ENCODE results near the gene RPH3AL.

GRCh38 chr17:172401-172800 is 180.2 kb downstream of the RPH3AL start:
- no peak for TF ChIP-seq POLR2A (IDR thresholded peaks at IDR 0.05)
- no peak for TF ChIP-seq CTCF (IDR thresholded peaks at IDR 0.05 in 8 of 11, conservative IDR thresholded peaks at IDR 0.05 in 3 of 11)
- no peak for TF ChIP-seq POLR2AphosphoS5 (IDR thresholded peaks at IDR 0.05)
